Activated T-cell treated with anti-CD3 and anti-CD28 coated beads, Interleukin-2, amount 50 U/mL, for 24 hours (primary cell): ENCODE measurements around the gene WBP2NL.

Source experiments
- DNase-seq: peaks from one replicate; pipeline ENCODE4 v3.0.0-alpha.2; 2020
- H3K27ac Mint-ChIP-seq: 2 replicates; pipeline ENCODE4 v1.8.0; 2020; ENCODE audit warnings: mild to moderate bottlenecking, mixed read lengths
- H3K27me3 Mint-ChIP-seq: 2 replicates; pipeline ENCODE4 v1.8.0; 2020; ENCODE audit warnings: mixed read lengths
- H3K36me3 Mint-ChIP-seq: 2 replicates; pipeline ENCODE4 v1.8.0; 2020; ENCODE audit warnings: low read depth, mixed read lengths
- H3K4me1 Mint-ChIP-seq: 2 replicates; pipeline ENCODE4 v1.8.0; 2020; ENCODE audit warnings: low read depth, mixed read lengths
- H3K4me3 Mint-ChIP-seq: 2 replicates; pipeline ENCODE4 v1.8.0; 2020; ENCODE audit warnings: mild to moderate bottlenecking, moderate library complexity, mixed read lengths
- H3K9me3 Mint-ChIP-seq: 2 replicates; pipeline ENCODE4 v1.8.0; 2020; ENCODE audit warnings: mixed read lengths

The WBP2NL gene

GRCh38 chr22:41971431-41971830, 27.2 kb upstream of the WBP2NL start:
- Mint-ChIP-seq H3K4me3 (no peak overlapping the region), H3K27ac (no peak overlapping the region), H3K27me3 (peaks cover 41% of the 10 kb centered on the region), H3K4me1 (peaks cover 18% of the 10 kb centered on the region), H3K9me3 (no peaks in the 10 kb centered on the region), H3K36me3 (no peaks in the 10 kb centered on the region)
- no peak for DNase-seq

GRCh38 chr22:41974691-41975290, 23.8 kb upstream of the WBP2NL start:
- H3K27ac Mint-ChIP-seq = no peak overlapping the region
- H3K36me3 Mint-ChIP-seq = no peaks in the 10 kb centered on the region
- no peak for DNase-seq
- peaks cover 13% of the 10 kb centered on the region for H3K4me1 Mint-ChIP-seq
- H3K27me3 Mint-ChIP-seq = peaks cover 62% of the 10 kb centered on the region
- no peaks in the 10 kb centered on the region for H3K9me3 Mint-ChIP-seq
- peak overlapping the region; percentile 68 for H3K4me3 Mint-ChIP-seq

GRCh38 chr22:41975299-41976069, 23.1 kb upstream of the WBP2NL start:
- peaks cover 62% of the 10 kb centered on the region for H3K27me3 Mint-ChIP-seq
- H3K4me1 Mint-ChIP-seq = peaks cover 13% of the 10 kb centered on the region
- no peaks in the 10 kb centered on the region for H3K36me3 Mint-ChIP-seq
- peak overlapping the region; percentile 42 for H3K27ac Mint-ChIP-seq
- no peak for DNase-seq
- H3K4me3 Mint-ChIP-seq = peak overlapping the region; percentile 68
- no peaks in the 10 kb centered on the region for H3K9me3 Mint-ChIP-seq

GRCh38 chr22:41976070-41976901, 22.3 kb upstream of the WBP2NL start:
- Mint-ChIP-seq H3K36me3 (no peaks in the 10 kb centered on the region), H3K27me3 (peaks cover 61% of the 10 kb centered on the region), H3K4me3 (peak overlapping the region; percentile 68), H3K4me1 (peaks cover 13% of the 10 kb centered on the region), H3K9me3 (no peaks in the 10 kb centered on the region), H3K27ac (peak overlapping the region; percentile 42)
- DNase-seq = peak; percentile 69

GRCh38 chr22:41976961-41977566, 21.5 kb upstream of the WBP2NL start:
- H3K27me3 Mint-ChIP-seq = peaks cover 54% of the 10 kb centered on the region
- peaks cover 13% of the 10 kb centered on the region for H3K4me1 Mint-ChIP-seq
- DNase-seq = peak; percentile 51
- H3K4me3 Mint-ChIP-seq = peak overlapping the region; percentile 20
- H3K27ac Mint-ChIP-seq = no peak overlapping the region
- H3K36me3 Mint-ChIP-seq = no peaks in the 10 kb centered on the region
- no peaks in the 10 kb centered on the region for H3K9me3 Mint-ChIP-seq

GRCh38 chr22:41978732-41979131, 19.9 kb upstream of the WBP2NL start:
- peaks cover 44% of the 10 kb centered on the region for H3K27me3 Mint-ChIP-seq

GRCh38 chr22:41979423-41980250, 19.0 kb upstream of the WBP2NL start:
- H3K4me1 Mint-ChIP-seq = peaks cover 12% of the 10 kb centered on the region
- no peak overlapping the region for H3K4me3 Mint-ChIP-seq
- no peaks in the 10 kb centered on the region for H3K9me3 Mint-ChIP-seq
- no peak for DNase-seq
- no peak overlapping the region for H3K27ac Mint-ChIP-seq
- peaks cover 39% of the 10 kb centered on the region for H3K27me3 Mint-ChIP-seq
- H3K36me3 Mint-ChIP-seq = no peaks in the 10 kb centered on the region

More at GRCh38 chr22:41978732-41979131, 19.9 kb upstream of the WBP2NL start:
- H3K4me3 Mint-ChIP-seq = no peak overlapping the region
- H3K9me3 Mint-ChIP-seq = no peaks in the 10 kb centered on the region
- H3K27ac Mint-ChIP-seq = no peak overlapping the region
- no peak for DNase-seq
- H3K4me1 Mint-ChIP-seq = peaks cover 13% of the 10 kb centered on the region
- no peaks in the 10 kb centered on the region for H3K36me3 Mint-ChIP-seq

GRCh38 chr22:41982865-41983264, 15.7 kb upstream of the WBP2NL start:
- no peak for DNase-seq
- H3K4me1 Mint-ChIP-seq = no peaks in the 10 kb centered on the region
- no peak overlapping the region for H3K4me3 Mint-ChIP-seq
- no peaks in the 10 kb centered on the region for H3K36me3 Mint-ChIP-seq
- peaks cover 12% of the 10 kb centered on the region for H3K27me3 Mint-ChIP-seq
- no peak overlapping the region for H3K27ac Mint-ChIP-seq
- no peaks in the 10 kb centered on the region for H3K9me3 Mint-ChIP-seq

- H3K27me3 Mint-ChIP-seq = peaks cover 5% of the 10 kb centered on the region
- no peak overlapping the region for H3K27ac Mint-ChIP-seq
- no peak for DNase-seq
- no peaks in the 10 kb centered on the region for H3K36me3 Mint-ChIP-seq
- H3K4me1 Mint-ChIP-seq = no peaks in the 10 kb centered on the region
- H3K9me3 Mint-ChIP-seq = no peaks in the 10 kb centered on the region
- H3K4me3 Mint-ChIP-seq = no peak overlapping the region
These were observed 14.8 kb upstream of the WBP2NL start for GRCh38 chr22:41983513-41984405.

- no peak overlapping the region for H3K4me3 Mint-ChIP-seq
- H3K27ac Mint-ChIP-seq = no peak overlapping the region
- H3K9me3 Mint-ChIP-seq = no peaks in the 10 kb centered on the region
- no peaks in the 10 kb centered on the region for H3K27me3 Mint-ChIP-seq
- no peak for DNase-seq
- H3K4me1 Mint-ChIP-seq = no peaks in the 10 kb centered on the region
- no peaks in the 10 kb centered on the region for H3K36me3 Mint-ChIP-seq
These were observed 11.3 kb upstream of the WBP2NL start for GRCh38 chr22:41987276-41987675.

GRCh38 chr22:41989246-41989645, 9.3 kb upstream of the WBP2NL start:
- Mint-ChIP-seq H3K27me3 (no peaks in the 10 kb centered on the region), H3K9me3 (no peaks in the 10 kb centered on the region), H3K4me3 (no peak overlapping the region), H3K27ac (no peak overlapping the region), H3K36me3 (no peaks in the 10 kb centered on the region), H3K4me1 (no peaks in the 10 kb centered on the region)
- no peak for DNase-seq

GRCh38 chr22:41991111-41991510, 7.5 kb upstream of the WBP2NL start:
- no peak overlapping the region for H3K27ac Mint-ChIP-seq
- no peaks in the 10 kb centered on the region for H3K4me1 Mint-ChIP-seq
- no peaks in the 10 kb centered on the region for H3K9me3 Mint-ChIP-seq
- no peak for DNase-seq
- no peak overlapping the region for H3K4me3 Mint-ChIP-seq
- H3K36me3 Mint-ChIP-seq = no peaks in the 10 kb centered on the region
- H3K27me3 Mint-ChIP-seq = no peaks in the 10 kb centered on the region

- no peaks in the 10 kb centered on the region for H3K27me3 Mint-ChIP-seq
These were observed 6.1 kb upstream of the WBP2NL start for GRCh38 chr22:41992496-41992895.

More at GRCh38 chr22:41992496-41992895, 6.1 kb upstream of the WBP2NL start:
- Mint-ChIP-seq H3K27ac (no peak overlapping the region), H3K36me3 (no peaks in the 10 kb centered on the region), H3K4me3 (no peak overlapping the region), H3K9me3 (no peaks in the 10 kb centered on the region), H3K4me1 (no peaks in the 10 kb centered on the region)
- DNase-seq = no peak
